GM21576 (cell line): ENCODE data around the gene GPRC5A.
A peak's percentile ranks its signal among the peaks of the same experiment; 100 is the strongest.

ENCODE experiments used
- ATAC-seq: cut with Tn5 transposase; IDR thresholded peaks from one replicate; pipeline ENCODE4 v1.9.1; 2021; ENCODE audit warnings: mild to moderate bottlenecking, moderate library complexity; ENCODE audit not compliant: unreplicated experiment

Gene GPRC5A

DNA sequence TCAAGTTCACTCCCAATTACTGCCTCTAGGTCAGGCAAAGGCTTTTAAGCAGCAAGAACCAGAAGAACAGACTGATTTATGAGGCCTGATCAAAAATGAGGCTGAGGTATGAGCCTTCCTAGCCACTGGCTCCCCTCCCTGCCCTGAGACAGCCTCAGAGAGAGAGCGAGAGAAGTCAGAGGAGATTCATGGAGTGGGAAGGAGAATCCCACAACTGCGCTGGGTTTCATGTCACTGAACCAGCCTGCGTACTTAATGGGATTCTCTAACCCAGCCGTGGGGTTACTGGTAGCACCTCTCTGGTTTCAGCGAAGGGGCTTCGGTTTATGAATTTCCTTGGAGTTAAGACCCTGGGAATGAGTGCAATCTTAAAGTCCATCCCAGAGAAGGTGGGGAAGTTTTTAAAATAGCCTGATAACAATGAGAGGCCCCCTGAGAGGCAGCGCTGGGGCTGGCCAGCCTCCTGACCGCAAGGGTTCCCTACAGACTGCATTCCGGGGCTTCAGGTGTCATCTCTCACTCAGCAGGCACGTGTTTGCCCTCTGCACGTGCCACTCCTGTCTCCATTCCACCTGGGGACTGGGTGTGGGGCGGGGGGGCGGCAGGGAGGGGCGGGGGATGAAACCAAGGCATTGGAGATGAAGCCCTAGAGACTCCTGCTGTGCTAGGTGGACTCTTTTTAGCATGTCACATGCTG is 6.1 kb upstream of the GPRC5A start:
- ATAC-seq = no peak

DNA sequence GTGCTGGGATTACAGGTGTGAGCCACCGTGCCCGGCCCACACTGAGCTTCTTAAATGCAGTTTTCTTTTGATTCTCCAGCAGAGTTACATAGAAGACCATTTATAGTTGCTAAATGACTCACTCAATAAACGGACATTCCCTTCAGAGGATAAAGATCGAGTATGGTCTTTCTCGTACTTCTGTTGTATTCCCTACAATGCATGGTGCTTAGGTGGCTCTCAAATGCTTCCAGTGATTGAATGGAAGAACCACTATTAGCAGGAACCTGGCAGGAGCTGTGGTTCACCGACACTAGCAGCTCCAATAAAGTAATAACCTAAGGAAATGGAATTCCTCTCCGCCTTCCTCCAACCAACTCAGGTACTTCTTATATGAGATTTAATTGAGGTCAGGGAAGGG is 3.9 kb upstream of the GPRC5A start:
- no peak for ATAC-seq

DNA sequence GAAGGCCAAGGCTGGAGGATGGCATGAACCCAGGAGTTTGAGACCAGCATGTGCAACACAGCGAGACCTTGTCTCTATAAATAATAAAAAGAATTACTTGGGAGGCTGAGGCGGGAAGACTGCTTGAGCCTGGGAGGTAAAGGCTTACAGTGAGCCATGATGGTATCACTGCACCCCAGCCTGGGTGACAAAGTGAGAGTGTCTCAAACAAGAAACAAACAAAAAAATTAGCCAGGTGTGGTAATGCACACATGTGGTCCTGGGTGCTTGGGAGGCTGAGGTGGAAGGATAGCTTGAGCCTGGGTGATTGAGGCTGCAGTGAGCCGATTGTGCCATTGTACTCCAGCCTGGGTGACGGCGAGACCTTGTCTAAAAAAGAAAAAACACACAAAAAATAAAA is 1.7 kb upstream of the GPRC5A start:
- ATAC-seq = no peak

DNA sequence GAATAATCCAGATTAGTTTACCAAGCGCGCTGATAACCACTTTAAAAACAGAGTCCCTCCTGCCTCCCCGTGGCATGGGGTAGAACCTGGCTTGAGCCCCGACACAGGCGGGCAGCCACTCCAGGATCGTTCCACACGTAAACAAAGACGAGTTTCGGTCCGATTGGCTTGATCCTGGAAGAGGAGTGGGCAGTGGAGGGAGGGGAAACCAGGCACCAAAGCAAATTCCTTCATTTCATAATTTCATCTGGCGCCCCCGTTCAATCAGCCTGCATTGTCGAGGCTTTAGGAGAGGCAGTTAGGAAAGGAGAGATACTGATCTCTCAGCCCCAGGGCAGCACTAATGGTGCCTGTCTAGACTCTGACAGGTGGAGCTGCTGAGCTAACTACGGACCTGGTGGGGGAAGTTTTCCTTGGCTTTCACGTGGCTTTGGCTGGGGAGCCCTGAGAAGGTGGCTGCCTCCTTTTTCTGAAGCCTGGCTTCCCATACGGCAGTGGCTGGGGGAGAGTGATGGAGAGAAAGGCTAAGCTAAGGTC is 751 bp upstream of the GPRC5A start:
- ATAC-seq = no peak

DNA sequence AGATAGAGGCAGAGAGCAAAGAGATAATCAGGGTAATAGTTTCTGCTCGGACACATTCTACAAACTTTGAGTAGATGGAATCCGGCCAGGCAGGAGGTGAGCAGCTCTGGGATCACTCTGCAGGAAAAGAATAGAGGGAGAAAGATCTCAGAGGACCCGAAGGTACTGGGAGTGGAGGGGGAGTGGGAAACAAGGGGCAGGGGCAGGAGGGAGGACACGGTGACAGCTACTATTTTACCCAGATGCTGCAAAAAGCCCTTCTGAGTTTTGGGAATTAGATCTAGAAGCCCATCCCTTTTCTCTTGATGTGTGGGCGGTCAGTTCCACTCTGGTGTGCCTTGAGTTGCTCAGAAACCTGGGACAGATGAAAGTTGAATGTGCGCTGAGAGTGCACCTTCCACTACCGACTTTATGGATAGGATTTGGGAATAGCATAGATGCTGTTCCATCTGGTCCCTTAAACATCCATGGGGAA is 556 bp downstream of the GPRC5A start:
- ATAC-seq = no peak

DNA sequence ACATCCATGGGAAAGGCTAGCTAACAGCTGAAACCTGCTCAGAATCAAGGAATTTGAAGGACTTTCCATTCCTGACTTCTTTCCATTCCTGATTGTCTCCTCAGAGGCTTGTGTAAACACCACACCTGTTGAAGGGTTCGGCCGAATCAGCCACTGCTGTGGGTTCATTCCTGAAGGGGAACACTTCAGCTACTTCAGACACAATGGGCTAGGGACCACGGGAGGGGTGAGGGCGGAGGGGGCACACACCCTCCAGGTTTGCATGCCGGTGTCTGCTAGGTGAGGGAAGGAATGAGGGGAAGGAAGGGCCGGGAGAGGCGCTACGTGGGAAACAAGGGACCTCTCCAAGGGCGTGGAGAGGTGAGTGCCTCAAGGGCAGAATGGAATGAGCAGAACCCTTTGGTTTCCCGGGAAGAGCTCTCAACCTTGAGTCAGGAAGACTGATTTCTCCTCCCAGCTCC is 1.3 kb downstream of the GPRC5A start:
- ATAC-seq = no peak

DNA sequence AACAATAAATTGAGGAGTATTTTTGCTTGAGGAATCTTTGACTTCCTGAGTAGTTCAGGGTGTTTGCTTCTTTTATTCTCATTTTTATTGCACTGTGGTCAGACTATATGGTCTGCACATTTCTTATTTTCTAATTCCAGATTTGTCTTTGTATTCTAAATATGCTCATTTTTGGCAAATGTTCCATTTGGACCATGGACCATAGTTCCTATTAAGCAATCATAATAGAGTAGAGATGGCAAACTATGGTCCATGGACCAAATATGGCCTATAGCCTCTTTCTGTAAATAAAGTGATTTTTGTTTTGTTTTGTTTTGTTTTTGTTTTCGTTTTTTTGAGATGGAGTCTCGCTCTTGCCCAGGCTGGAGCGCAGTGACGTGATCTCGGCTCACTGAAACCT is 2.1 kb downstream of the GPRC5A start:
- ATAC-seq = no peak

DNA sequence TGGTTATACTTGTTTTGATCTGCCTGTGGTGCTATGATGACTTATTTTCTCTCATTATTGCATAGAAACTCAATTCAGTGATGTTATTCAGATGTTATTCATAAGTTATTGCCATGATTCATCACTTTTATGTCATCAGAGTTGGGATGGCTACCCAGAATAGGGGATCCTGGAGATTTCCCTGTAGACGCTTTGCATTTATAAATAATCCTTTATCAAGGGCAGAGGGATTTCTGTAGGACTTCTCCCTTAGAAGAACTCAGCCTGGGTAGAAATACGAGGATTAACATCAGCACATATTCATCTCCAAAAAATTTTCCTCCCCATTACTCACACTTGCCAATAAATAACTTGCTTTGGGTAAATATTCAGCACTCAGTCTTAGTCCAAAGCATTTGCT is 4.9 kb downstream of the GPRC5A start:
- ATAC-seq = no peak

DNA sequence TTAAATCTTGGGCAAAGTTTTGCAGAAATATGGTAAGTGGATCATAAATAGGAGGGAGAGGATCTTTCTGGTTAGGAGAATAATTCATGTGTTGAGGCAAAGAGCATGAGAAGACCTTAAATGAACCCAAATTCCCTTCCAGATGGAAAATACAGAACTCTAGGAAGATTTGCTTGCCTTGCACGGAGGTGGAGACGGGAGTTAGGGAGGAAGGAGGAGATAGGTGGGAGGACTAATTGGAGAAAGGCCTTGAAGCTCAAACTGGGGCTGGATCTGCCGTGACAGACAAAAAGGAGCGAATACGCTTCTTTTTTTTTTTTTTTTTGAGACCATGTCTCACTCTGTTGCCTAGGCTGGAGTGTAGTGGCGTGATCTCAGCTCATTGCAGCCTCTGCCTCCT is 5.9 kb downstream of the GPRC5A start:
- ATAC-seq = no peak

DNA sequence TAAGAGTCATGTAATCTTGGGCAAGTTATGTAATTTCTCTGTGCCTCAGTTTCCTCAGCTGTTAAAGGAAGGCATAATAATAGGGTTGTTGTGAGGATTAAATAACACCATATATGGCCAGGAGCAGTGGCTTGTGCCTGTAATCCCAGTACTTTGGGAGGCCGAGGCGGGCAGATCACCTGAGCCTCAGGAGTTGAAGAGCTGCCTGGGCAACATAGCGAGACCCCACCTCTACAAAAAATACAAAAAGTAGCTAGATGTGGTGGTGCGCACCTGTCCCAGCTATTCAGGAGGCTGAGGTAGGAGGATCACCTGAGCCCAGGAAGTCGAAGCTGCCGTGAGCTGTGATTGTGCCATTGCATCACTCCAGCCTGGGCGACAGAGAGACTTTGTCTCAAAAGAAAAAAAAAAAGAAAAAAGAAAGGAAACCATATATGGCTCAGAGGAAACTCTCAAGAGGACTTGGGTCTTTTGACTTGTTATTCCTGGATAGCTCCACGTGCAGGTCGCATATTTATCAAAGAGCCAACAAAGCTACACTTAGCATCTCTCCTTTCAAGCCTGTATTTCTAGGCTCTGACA is 6.9 kb downstream of the GPRC5A start:
- ATAC-seq = no peak

DNA sequence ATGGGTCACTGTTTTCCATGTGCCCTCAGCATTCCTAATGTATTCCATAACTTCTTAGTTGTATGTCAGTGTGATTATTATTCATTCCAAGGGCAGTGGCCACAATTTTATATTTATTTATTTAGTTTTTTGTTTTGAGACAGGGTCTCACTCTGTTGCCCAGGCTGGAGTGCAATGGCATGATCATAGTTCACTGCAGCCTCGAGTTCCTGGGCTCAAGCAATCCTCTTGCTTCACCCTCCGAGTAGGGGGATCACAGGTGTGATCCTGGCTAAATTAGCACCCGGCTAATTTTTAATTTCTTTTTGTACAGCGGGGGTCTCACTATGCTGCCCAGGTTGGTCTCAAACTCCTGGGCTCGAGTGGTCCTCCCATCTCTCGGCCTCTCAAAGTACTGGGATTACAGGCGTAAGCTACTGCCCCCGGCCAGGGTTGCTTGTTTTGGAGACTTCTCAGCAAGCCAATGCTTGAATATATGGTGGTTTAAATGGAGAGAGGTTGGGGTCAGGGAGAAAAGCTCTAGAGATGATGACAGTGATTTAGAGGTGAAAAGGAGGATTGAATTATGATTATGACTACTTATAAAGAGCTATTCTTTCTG is 7.6 kb downstream of the GPRC5A start:
- ATAC-seq = no peak

DNA sequence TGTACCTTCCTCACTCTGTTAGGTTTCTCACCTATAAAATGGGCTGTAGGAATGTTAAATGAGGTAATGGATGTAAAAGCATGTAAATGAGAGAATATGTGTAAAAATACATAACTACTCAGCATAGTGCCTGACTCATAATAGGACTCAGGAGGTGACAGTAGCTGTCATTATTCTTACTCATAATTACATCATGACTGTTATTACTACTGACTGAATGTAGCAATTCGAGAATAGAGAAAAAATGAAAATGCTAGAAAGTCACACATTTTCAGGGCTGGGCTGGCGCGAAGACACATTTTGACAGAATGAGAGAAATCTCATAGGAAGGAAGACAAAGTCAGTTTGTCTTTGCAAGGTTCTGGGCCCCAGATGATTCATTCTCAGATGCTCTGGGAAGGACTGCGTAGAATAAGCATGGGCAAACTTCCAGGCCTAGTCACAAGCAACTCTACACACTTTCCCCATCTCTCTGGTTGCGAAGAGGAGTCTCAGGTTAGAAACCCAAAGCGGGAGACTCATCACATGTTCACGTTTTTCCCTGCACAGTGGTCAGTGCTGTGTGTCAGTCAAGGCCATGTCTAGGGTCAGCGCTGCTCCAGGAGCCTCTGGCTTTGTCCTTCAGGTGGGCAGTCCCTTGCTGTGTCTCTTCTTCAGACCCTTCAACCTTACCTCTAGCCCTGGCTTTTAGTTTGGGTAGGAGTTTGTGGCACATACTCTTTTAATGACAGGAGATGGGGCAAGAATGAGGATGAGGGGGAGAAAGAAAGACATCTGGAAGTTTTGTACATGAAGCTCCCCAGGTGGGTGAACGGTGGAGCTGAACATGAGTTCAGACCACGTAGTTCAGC is 8.4 kb downstream of the GPRC5A start:
- ATAC-seq = peak; percentile 74

DNA sequence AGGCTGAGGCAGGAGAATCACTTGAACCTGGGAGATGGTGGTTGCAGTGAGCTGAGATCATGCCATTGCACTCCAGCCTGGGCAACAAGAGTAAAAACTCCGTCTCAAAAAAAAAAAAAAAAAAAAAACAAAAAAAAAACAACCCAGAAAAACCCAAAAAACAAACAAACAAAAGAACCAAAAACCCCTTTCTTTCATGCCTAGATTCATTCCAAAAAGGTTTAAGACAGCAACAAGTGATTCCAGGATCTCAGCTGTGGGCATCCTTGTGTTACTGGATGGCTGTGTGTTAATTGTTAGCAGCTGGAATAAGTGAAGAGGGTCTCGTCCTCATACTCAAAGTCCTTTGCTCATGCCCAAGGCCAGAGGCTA is 9.4 kb downstream of the GPRC5A start:
- ATAC-seq = no peak

DNA sequence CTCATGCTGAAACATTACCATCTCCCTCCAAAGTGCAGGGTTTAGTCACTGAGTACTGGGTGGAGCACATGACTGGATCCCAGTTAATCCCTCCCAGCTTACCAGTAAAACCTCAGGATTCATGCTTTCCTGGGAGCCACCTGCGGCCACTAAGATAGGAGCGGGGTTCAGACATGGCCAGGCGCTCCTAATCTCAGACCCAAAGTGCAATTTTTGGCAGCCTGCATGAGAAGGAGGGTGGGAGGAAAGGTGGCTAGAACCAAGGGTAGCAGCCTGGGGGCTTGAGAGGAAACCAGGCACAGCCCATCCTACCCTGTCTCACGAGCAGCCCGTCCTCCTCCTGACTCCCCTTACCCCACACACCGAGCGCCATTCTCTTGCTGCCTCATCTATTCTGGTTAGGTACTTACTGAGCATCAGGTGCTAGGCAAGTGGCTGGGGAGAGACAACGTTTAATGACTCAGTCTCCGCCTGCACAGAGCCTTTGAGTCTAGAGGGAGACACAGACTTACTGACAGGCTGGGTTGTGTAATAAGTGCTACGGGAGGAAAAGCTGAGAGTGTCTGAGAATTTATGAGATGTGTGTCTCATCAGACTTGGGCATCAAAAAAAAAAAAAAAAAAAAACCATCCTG is 9.9 kb downstream of the GPRC5A start:
- no peak for ATAC-seq

DNA sequence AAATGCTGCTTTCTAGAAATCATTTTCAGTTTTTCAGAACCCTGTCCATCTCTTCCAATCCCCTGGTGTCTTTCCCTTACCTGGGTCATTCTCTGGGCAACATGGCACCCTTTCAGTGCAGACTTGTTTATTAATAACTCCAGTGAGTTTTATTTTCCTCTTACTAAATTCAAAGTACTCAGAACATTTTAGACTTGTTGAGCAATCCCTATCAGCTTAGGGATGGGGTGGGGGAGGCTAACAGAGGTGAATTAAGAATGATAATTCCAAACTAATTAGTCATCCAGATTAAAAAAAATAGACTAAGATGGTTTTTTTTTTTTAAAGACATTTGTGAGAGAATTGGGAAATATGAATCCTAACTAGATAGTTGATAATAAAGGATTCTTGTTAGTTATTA is 10.7 kb downstream of the GPRC5A start:
- no peak for ATAC-seq

DNA sequence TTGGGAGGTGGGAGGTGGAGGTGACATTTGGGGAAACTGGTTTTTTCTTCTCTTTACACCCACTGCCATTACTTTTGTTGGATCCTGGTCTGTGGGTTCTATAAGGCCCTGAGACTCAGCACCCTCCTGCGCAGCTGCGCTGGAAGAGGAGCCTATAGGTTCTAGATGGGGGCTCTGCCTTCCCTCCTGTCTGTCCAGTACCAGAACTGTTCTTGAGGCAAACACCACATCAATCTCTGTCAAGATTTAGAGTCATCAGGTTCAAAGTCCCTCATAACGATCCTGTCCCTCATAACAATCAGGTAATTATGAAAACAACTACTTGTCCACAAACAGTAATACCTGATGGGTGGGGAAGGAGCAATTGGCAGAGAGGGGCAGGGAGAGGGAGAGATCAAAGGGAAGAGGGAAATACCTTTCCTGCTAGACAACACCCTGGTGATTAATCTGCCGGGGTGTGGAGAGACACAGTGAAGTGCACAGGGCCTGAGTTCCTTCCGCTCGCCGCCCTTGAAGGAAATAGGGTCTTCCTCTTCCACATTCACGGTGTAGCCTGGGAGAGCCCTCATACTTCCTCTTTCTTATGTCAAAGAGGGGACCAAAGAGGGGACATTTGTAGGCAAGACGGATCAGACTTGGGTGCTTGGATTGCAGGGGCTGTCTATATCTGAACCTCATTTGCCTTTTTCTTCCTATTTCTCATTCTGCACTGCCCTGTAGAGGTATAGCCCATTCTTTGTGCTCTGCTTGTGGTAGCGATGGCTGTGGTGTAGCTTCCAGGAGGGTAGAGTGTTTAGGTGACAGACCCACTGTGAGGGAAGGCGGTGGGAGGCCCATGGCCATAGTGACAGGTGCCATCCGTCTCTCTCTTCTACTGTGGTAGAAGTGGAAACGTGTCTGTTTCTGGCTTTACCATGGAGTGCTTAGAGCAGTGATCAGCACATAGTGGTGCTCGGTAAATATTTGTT is 12.6 kb downstream of the GPRC5A start:
- no peak for ATAC-seq

DNA sequence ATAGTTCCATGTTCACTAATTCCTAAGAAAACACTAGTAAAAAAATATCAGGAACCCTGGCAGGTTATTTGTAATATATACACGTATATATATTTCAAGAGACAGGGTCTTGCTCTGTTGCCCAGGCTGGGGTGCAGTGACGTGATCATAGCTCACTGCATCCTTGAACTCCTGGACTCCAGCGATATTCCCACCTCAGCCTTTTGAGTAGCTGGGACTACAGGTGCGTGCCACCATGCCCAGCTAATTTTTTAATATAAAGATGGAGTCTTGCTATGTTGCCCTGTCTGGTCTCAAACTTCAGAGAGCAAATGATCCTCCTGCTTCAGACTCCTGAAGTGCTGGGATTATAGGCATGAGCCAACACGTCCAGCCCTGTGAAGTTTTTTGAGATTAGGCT is 16.2 kb downstream of the GPRC5A start:
- ATAC-seq = no peak

DNA sequence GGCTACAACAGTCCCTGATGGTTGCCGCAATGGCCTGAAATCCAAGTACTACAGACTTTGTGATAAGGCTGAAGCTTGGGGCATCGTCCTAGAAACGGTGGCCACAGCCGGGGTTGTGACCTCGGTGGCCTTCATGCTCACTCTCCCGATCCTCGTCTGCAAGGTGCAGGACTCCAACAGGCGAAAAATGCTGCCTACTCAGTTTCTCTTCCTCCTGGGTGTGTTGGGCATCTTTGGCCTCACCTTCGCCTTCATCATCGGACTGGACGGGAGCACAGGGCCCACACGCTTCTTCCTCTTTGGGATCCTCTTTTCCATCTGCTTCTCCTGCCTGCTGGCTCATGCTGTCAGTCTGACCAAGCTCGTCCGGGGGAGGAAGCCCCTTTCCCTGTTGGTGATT is 16.9 kb downstream of the GPRC5A start:
- ATAC-seq = no peak

DNA sequence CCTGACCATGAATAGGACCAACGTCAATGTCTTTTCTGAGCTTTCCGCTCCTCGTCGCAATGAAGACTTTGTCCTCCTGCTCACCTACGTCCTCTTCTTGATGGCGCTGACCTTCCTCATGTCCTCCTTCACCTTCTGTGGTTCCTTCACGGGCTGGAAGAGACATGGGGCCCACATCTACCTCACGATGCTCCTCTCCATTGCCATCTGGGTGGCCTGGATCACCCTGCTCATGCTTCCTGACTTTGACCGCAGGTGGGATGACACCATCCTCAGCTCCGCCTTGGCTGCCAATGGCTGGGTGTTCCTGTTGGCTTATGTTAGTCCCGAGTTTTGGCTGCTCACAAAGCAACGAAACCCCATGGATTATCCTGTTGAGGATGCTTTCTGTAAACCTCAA is 17.3 kb downstream of the GPRC5A start:
- ATAC-seq = no peak
